Upper lobe of left lung (tissue), 4 donors: ENCODE measurements around the gene RAPGEFL1.
"Not testable (repeated sequence)": the region's sequence is repeated elsewhere in the genome, so short reads cannot be mapped to it uniquely, and the experiment has no call there.

Experiments used
- CTCF ChIP-seq, 6 experiments: fragments of 450-650 bp in 4 of 6; fragments of 200-600 bp in 2 of 6; sonication (generic) in 2 of 6; IDR thresholded peaks; one replicate each; pipeline ENCODE4 v1.5.1; 2016 to 2019; ENCODE audit warnings: antibody characterized with exemption in 6 of 6
- EP300 ChIP-seq, 4 donors: sonication (generic); formaldehyde crosslinking; IDR thresholded peaks; one replicate each; pipeline ENCODE4 v1.5.1; 2017; ENCODE audit warnings: antibody characterized with exemption in 4 of 4, control low read depth in 2 of 4
- POLR2A ChIP-seq, 4 donors: fragments of 450-650 bp; IDR thresholded peaks; one replicate each; pipeline ENCODE4 v1.5.1; 2016 to 2017; ENCODE audit warnings: antibody characterized with exemption in 4 of 4, mild to moderate bottlenecking in 2 of 4

- TF ChIP-seq CTCF, POLR2A, EP300 (IDR thresholded peaks at IDR 0.05): not testable (repeated sequence)
Observed at GRCh38 chr17:40213914-40214313, 36.6 kb downstream of the RAPGEFL1 start.
